SK-N-SH (cell line): ENCODE results near the gene TREM1. TPM values are rescaled to one million over a fixed set of nuclear protein-coding genes. Genes with fewer than 3 reads are reported as not detected.

Source experiments
- CTCF ChIA-PET: fragments of 300-600, 350-600 bp; formaldehyde crosslinking; extraction: SDS; loops from one replicate; lab custom pipeline; 2021; lab: Yijun Ruan, JAX
- POLR2A ChIA-PET: fragments of 350-600 bp; sonication (Branson Sonifier 250); formaldehyde crosslinking; extraction: SDS; loops from one replicate; lab custom pipeline; 2020; ENCODE audit warnings: antibody characterized with exemption, inconsistent platforms; lab: Yijun Ruan, JAX
- DNase-seq: peaks from one replicate; pipeline ENCODE4 v3.0.0; 2012
- H2AFZ ChIP-seq: fragments of 200-600 bp; sonication (generic); 2 replicates; pipeline ENCODE4 v1.8.1; 2016; ENCODE audit warnings: antibody characterized with exemption, mild to moderate bottlenecking, low read depth
- H3F3A ChIP-seq: fragments of 200-600 bp; sonication (generic); replicated peaks from 2 replicates; pipeline ENCODE3; 2016; ENCODE audit warnings: antibody characterized with exemption, mild to moderate bottlenecking; ENCODE audit not compliant: insufficient read depth
- H3K27ac ChIP-seq, 2 experiments: fragments of 200-500 bp in 1 of 2; fragments of 200-600 bp in 1 of 2; sonication (Bioruptor generic) in 1 of 2; sonication (generic), shearing (Covaris generic) in 1 of 2; 2 replicates each; pipeline versions ENCODE4 v1.5.1 to v1.6.1; 2014 to 2016; ENCODE audit warnings: low read depth in 2 of 2, inconsistent platforms in 1 of 2, low read length in 1 of 2, mild to moderate bottlenecking in 1 of 2, mixed read lengths in 1 of 2
- H3K27me3 ChIP-seq: fragments of 200-600 bp; sonication (generic), shearing (Covaris generic); 2 replicates; pipeline ENCODE4 v1.6.1; 2016; ENCODE audit warnings: mixed run types; ENCODE audit not compliant: insufficient read depth
- H3K36me3 ChIP-seq, 2 experiments: fragments of 200-500 bp in 1 of 2; fragments of 200-600 bp in 1 of 2; sonication (Bioruptor generic) in 1 of 2; sonication (generic) in 1 of 2; replicated peaks in 1 of 2; 2 replicates each; pipeline versions ENCODE3 to v1.5.1; 2014 to 2016; ENCODE audit warnings: low read length in 1 of 2, mild to moderate bottlenecking in 1 of 2; ENCODE audit not compliant: insufficient read depth in 2 of 2, control insufficient read depth in 1 of 2
- H3K4me1 ChIP-seq, 2 experiments: fragments of 200-500 bp in 1 of 2; fragments of 200-600 bp in 1 of 2; sonication (Bioruptor generic) in 1 of 2; sonication (generic), shearing (Covaris generic) in 1 of 2; 2 replicates each; pipeline versions ENCODE4 v1.5.1 to v1.6.1; 2014 to 2016; ENCODE audit warnings: low read depth in 1 of 2, low read length in 1 of 2, mixed run types in 1 of 2; ENCODE audit not compliant: insufficient read depth in 2 of 2, control insufficient read depth in 1 of 2
- H3K4me2 ChIP-seq: fragments of 200-600 bp; sonication (generic), shearing (Covaris generic); 2 replicates; pipeline ENCODE4 v1.6.1; 2017; ENCODE audit warnings: mixed run types
- H3K4me3 ChIP-seq, 2 experiments: fragments of 200-500 bp in 1 of 2; fragments of 200-600 bp in 1 of 2; sonication (Bioruptor generic) in 1 of 2; sonication (generic), shearing (Covaris generic) in 1 of 2; 2 replicates each; pipeline versions ENCODE4 v1.5.1 to v1.8.1; 2014 to 2016; ENCODE audit warnings: low read depth in 2 of 2, inconsistent platforms in 1 of 2, low read length in 1 of 2, mild to moderate bottlenecking in 1 of 2, mixed read lengths in 1 of 2, moderate library complexity in 1 of 2
- H3K79me2 ChIP-seq: fragments of 200-600 bp; sonication (generic); 2 replicates; pipeline ENCODE4 v1.8.1; 2017; ENCODE audit warnings: mild to moderate bottlenecking; ENCODE audit not compliant: insufficient read depth
- H3K9ac ChIP-seq: fragments of 200-600 bp; sonication (generic); 2 replicates; pipeline ENCODE4 v1.6.1; 2017; ENCODE audit warnings: mixed run types
- H3K9me2 ChIP-seq: fragments of 200-600 bp; sonication (generic); 2 replicates; pipeline ENCODE4 v1.6.1; 2017; ENCODE audit warnings: mixed run types
- H3K9me3 ChIP-seq: fragments of 200-600 bp; sonication (generic); 2 replicates; pipeline ENCODE4 v1.6.1; 2017; ENCODE audit warnings: mixed run types, mild to moderate bottlenecking, moderate library complexity
- H4K20me1 ChIP-seq: fragments of 200-600 bp; sonication (generic); 2 replicates; pipeline ENCODE4 v1.6.1; 2017; ENCODE audit warnings: mild to moderate bottlenecking, mixed run types; ENCODE audit not compliant: insufficient read depth
- CHD2 ChIP-seq: fragments of 150-350 bp; IDR thresholded peaks from 2 replicates; pipeline ENCODE4 v1.6.1; 2018; ENCODE audit warnings: low read length; ENCODE audit not compliant: partially characterized antibody
- ELF1 ChIP-seq: IDR thresholded peaks from 2 replicates; pipeline ENCODE4 v1.4.0; 2012
- EP300 ChIP-seq, 2 experiments: IDR thresholded peaks; 2 replicates each; pipeline versions ENCODE4 v1.4.0 to v1.6.1; 2012; ENCODE audit warnings: borderline replicate concordance in 1 of 2, low read depth in 1 of 2, low read length in 1 of 2
- EZH2phosphoT487 ChIP-seq: fragments of 200-600 bp; sonication (generic); IDR thresholded peaks from 2 replicates; pipeline ENCODE4 v1.6.1; 2017; ENCODE audit warnings: low read depth, mixed run types, mild to moderate bottlenecking, antibody characterized with exemption, moderate library complexity, borderline replicate concordance
- FOSL2 ChIP-seq: IDR thresholded peaks from 2 replicates; pipeline ENCODE4 v1.4.0; 2012; ENCODE audit warnings: low read depth, mild to moderate bottlenecking, moderate library complexity, borderline replicate concordance
- FOXJ3 ChIP-seq: sonication (generic); formaldehyde crosslinking; IDR thresholded peaks from 2 replicates; pipeline ENCODE4 v1.5.1; 2020; ENCODE audit warnings: mild to moderate bottlenecking, missing genetic modification reagents
- GATA2 ChIP-seq: sonication (generic); formaldehyde crosslinking; IDR thresholded peaks from 2 replicates; pipeline ENCODE4 v1.5.0; 2020; ENCODE audit warnings: mild to moderate bottlenecking, missing genetic modification reagents
- JUND ChIP-seq: IDR thresholded peaks from 2 replicates; pipeline ENCODE4 v1.4.0; 2012
- MEF2A ChIP-seq: IDR thresholded peaks from 2 replicates; pipeline ENCODE4 v1.4.0; 2012; ENCODE audit warnings: low read depth, borderline replicate concordance
- MXI1 ChIP-seq: IDR thresholded peaks from 2 replicates; pipeline ENCODE4 v1.6.1; 2012; ENCODE audit warnings: mild to moderate bottlenecking, low read depth, low read length, improper control_type of control experiment
- NFIC ChIP-seq: IDR thresholded peaks from 2 replicates; pipeline ENCODE4 v1.4.0; 2012; ENCODE audit warnings: borderline replicate concordance
- PBX3 ChIP-seq: IDR thresholded peaks from 2 replicates; pipeline ENCODE4; 2012
- POLR2AphosphoS5 ChIP-seq: IDR thresholded peaks from 2 replicates; pipeline ENCODE4 v1.6.1; 2012; ENCODE audit warnings: low read depth, low read length
- RAD21 ChIP-seq: IDR thresholded peaks from 2 replicates; pipeline ENCODE4 v1.6.1; 2012; ENCODE audit warnings: mild to moderate bottlenecking, low read length
- RCOR1 ChIP-seq: fragments of 150-350 bp; IDR thresholded peaks from 2 replicates; pipeline ENCODE4 v1.6.1; 2017; ENCODE audit warnings: antibody characterized with exemption, low read length
- RFX5 ChIP-seq: IDR thresholded peaks from 2 replicates; pipeline ENCODE4 v1.6.1; 2012; ENCODE audit warnings: mild to moderate bottlenecking, improper control_type of control experiment, low read length
- RXRA ChIP-seq: IDR thresholded peaks from 2 replicates; pipeline ENCODE4 v1.4.0; 2012; ENCODE audit warnings: low read depth, mild to moderate bottlenecking, borderline replicate concordance
- SIN3A ChIP-seq: IDR thresholded peaks from 2 replicates; pipeline ENCODE4 v1.6.1; 2012; ENCODE audit warnings: low read depth, mild to moderate bottlenecking, low read length, moderate library complexity, borderline replicate concordance
- SMC3 ChIP-seq: IDR thresholded peaks from 2 replicates; pipeline ENCODE4 v1.6.1; 2012; ENCODE audit warnings: low read depth, low read length, improper control_type of control experiment
- WGBS: methylation state at CpG from one replicate; pipeline ENCODE4 v1.1.6; 2017; ENCODE audit warnings: low lambda C conversion rate; 5-methylcytosine and 5-hydroxymethylcytosine counted together
- polyA plus RNA-seq, 3 experiments: library from polyadenylated mRNA; depleted of rRNA; stranded (reverse); fragments of >200 nt; gene quantifications; 2 replicates each; pipeline ENCODE4 v1.2.3, GENCODE V29; 2012
- TF ChIP-seq, protein P1 (sequence below): fragments of 150-350 bp; IDR thresholded peaks from 2 replicates; pipeline ENCODE4 v1.6.1; 2017; ENCODE audit warnings: antibody characterized with exemption, low read length, low read depth, borderline replicate concordance

Gene TREM1
- polyA plus RNA-seq, 1 of the 3 experiments (the other 2 are of a cell fraction), result not detected

DNA sequence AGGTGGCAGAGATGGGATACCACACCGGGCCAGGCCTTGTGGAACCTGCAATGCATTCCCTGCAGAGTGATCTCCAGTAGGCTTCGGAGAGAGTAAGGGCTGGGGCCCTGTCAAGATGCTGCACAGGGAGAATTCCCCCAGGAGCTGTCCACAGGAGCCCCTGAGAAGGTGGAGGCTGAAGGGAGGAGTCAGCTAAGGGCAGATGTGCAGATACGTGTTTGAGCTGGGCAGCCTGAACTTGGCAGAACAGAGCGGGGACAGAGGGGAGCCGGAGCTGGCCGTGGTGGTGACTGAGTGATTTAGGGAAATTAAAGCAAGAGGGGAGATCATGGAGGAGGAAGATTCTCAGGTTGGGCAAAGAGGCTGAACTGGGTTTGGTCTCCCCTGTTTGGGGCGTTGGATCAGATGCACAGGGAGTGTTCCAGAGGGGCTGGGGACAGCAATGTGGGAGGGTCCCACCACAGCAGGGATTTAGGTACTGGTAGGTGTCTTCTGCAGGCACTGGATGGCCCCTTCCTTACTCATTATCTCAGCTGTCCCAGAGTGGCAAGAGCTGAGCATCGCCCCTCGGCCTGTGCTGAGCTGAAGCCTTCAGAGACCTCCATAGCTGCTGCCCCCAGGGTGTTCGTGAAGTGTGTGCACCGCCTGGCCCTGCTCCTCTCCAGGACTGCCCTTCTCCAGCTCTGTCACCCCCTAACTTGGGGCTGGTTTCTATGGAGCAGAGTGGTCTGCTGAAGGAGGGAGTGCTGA lies 45.1 kb upstream of the TREM1 start:
- Histone ChIP-seq H3K9ac (no peak overlapping the region), H4K20me1 (no peaks in the 10 kb centered on the region), H3K9me2 (no peaks in the 10 kb centered on the region), H3K4me3 (no peak overlapping the region), H3K9me3 (no peaks in the 10 kb centered on the region), H3K27ac (no peak overlapping the region), H2AFZ (no peak overlapping the region), H3F3A (no peaks in the 10 kb centered on the region), H3K27me3 (no peaks in the 10 kb centered on the region; the same call in 1 of the 2 replicates), H3K79me2 (no peaks in the 10 kb centered on the region), H3K36me3 (no peaks in the 10 kb centered on the region), H3K4me1 (peaks cover 0 to 3% of the 10 kb centered on the region in 2 experiments; a peak in 2 of 4 replicates)
- POLR2A ChIA-PET, result no interaction called here
- 53% methylated on average over 9 of the region's 11 CpGs for WGBS
- CTCF ChIA-PET, result interaction anchor here (0.9 to 9.7 kb wide), 4 partner anchors 12 to 36 kb away, joined by 3 to 80 read pairs (median 14); no protein-coding TSS in a partner anchor
- no peak for DNase-seq
- TF ChIP-seq RFX5 (no peak), RCOR1 (no peak), FOXJ3 (CRISPR knock-in tag) (no peak), ELF1 (no peak), EP300 (IDR thresholded peaks at IDR 0.05; ENCODE audit: borderline replicate concordance in 1 of 2, low read depth in 1 of 2, low read length in 1 of 2) (no peak)
- TF ChIP-seq, all 33 proteins: peak for 0
- no peak overlapping the region for H3K4me2 ChIP-seq

DNA sequence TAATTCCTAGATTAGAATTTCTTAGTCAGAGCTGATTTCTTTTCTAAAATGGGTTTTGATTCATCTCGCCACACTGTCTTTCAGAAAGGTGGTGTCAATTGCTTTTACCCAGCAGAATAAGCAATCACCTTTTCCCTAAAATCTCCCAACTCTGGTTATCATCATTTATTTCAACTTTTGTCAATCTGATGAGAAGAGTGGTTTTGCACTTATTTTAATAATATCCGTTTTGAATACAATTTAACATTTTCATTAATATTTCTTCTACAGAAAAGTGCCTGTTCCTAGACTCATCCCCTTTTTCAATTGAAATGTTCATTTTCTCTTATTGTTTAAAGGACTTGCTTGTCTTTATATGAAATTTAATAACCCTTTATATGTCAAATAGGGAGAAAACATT lies 40.7 kb upstream of the TREM1 start:
- no peaks in the 10 kb centered on the region for H3K36me3 ChIP-seq
- POLR2A ChIA-PET, result no interaction called here
- no peaks in the 10 kb centered on the region for H3K9me3 ChIP-seq
- no peaks in the 10 kb centered on the region; the same call in 1 of the 2 replicates for H3K27me3 ChIP-seq
- no peak overlapping the region for H3K9ac ChIP-seq
- H3K4me3 ChIP-seq, result no peak overlapping the region
- no peaks in the 10 kb centered on the region for H3K79me2 ChIP-seq
- no peak overlapping the region for H2AFZ ChIP-seq
- H4K20me1 ChIP-seq, result no peaks in the 10 kb centered on the region
- no peaks in the 10 kb centered on the region for H3K4me1 ChIP-seq
- TF ChIP-seq RFX5 (no peak), MXI1 (no peak), POLR2AphosphoS5 (no peak), NFIC (no peak), RAD21 (no peak), PBX3 (no peak)
- H3K4me2 ChIP-seq, result no peak overlapping the region
- H3F3A ChIP-seq, result no peaks in the 10 kb centered on the region
- 9% methylated on average over 2 of the region's 2 CpGs for WGBS
- no peak for DNase-seq
- H3K9me2 ChIP-seq, result no peaks in the 10 kb centered on the region
- CTCF ChIA-PET, result interaction anchor here (0.6 to 2.1 kb wide), 6 partner anchors 7 to 41 kb away, joined by 3 to 12 read pairs (median 4); partner anchors contain the start of gene NCR2
- H3K27ac ChIP-seq, result no peak overlapping the region

GRCh38 chr6:41326092-41326491 lies 39.6 kb upstream of the TREM1 start:
- Histone ChIP-seq H3K4me2 (no peak overlapping the region), H3K27me3 (no peaks in the 10 kb centered on the region; the same call in 1 of the 2 replicates), H3K4me1 (no peaks in the 10 kb centered on the region), H3K79me2 (no peaks in the 10 kb centered on the region), H3K27ac (no peak overlapping the region), H3K36me3 (no peaks in the 10 kb centered on the region), H4K20me1 (no peaks in the 10 kb centered on the region), H3K4me3 (no peak overlapping the region), H3F3A (no peaks in the 10 kb centered on the region), H2AFZ (no peak overlapping the region), H3K9me2 (no peaks in the 10 kb centered on the region), H3K9me3 (no peaks in the 10 kb centered on the region), H3K9ac (no peak overlapping the region)
- 37% methylated on average over 9 of the region's 9 CpGs for WGBS
- DNase-seq, result no peak
- ChIA-PET CTCF (interaction anchor here (1.7 to 2.1 kb wide), 3 partner anchors 9 to 19 kb away, joined by 3 to 12 read pairs (median 6); partner anchors contain the start of gene NCR2), POLR2A (no interaction called here)
- TF ChIP-seq SIN3A, result no peak
- TF ChIP-seq ELF1, result no peak
- TF ChIP-seq RXRA, result no peak
- TF ChIP-seq CHD2, result no peak
- no peak for TF ChIP-seq FOSL2
- no peak for TF ChIP-seq SMC3
- no peak for TF ChIP-seq EZH2phosphoT487
- no peak for TF ChIP-seq GATA2 (CRISPR knock-in tag)
- TF ChIP-seq MEF2A, result no peak
- no peak for TF ChIP-seq JUND
- TF ChIP-seq RFX5, result no peak
- TF ChIP-seq, protein P1, sequence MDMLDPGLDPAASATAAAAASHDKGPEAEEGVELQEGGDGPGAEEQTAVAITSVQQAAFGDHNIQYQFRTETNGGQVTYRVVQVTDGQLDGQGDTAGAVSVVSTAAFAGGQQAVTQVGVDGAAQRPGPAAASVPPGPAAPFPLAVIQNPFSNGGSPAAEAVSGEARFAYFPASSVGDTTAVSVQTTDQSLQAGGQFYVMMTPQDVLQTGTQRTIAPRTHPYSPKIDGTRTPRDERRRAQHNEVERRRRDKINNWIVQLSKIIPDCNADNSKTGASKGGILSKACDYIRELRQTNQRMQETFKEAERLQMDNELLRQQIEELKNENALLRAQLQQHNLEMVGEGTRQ, result no peak
